NOMO-1 treated with dmso at 0.1 percent for 144 hours (cell line): Measurements from ENCODE around the gene KLF1.
A peak's percentile ranks its signal among the peaks of the same experiment; 100 is the strongest.
"Not testable (repeated sequence)": the region's sequence is repeated elsewhere in the genome, so short reads cannot be mapped to it uniquely, and the experiment has no call there.

Experiments
- DNase-seq: peaks from one replicate; lab custom pipeline; 2025; ENCODE audit not compliant: unreplicated experiment; lab: John Stamatoyannopoulos, UW

The KLF1 gene

DNA sequence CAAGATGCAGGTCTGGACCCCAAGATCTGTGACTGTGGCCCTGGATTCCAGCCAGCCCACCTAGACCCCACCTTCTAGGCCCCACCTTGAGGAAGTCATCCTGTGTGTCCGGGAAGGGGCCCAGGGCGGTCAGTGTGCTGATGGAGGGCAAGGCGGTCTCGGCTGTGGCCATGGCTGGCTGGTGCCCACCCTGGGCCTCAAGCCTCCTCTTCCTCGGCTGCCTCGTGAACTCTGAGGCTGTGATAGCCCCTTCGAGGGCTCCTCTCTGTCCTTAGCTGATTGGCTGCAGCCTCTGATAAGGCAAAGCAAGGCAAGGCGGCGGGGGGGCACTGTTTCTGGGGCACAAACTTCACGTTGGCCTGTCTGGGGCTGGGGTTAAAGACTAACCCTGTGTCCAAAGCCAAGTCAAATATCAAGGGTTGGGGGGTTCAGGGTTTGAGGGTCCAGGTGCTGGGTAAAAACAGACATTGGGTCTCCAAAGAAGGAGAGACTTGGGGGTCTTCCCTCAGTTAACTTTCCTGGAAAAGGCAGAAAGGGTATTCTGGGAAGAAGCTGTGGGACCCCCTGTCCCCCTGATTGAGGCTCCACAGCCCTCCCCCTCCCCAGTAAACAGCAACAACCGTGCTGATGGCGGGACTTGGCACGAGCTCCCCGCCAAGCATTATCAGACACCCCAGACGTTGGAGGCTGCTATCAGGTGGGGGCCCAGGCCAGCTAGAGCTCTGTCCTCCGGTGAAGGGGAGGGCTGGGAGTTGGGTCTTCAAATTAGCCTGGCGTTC, at the start of gene KLF1:
TSS of gene KLF1 (minus strand) at position 233 of the 779 bp plus-strand sequence. CDS start at position 172, 61 bp downstream.
- no peak for DNase-seq

- DNase-seq: no peak
Measured at GRCh38 chr19:12936582-12936981, 49.6 kb upstream of the KLF1 start.

GRCh38 chr19:12935071-12935470, 48.1 kb upstream of the KLF1 start:
- DNase-seq: no peak

DNA sequence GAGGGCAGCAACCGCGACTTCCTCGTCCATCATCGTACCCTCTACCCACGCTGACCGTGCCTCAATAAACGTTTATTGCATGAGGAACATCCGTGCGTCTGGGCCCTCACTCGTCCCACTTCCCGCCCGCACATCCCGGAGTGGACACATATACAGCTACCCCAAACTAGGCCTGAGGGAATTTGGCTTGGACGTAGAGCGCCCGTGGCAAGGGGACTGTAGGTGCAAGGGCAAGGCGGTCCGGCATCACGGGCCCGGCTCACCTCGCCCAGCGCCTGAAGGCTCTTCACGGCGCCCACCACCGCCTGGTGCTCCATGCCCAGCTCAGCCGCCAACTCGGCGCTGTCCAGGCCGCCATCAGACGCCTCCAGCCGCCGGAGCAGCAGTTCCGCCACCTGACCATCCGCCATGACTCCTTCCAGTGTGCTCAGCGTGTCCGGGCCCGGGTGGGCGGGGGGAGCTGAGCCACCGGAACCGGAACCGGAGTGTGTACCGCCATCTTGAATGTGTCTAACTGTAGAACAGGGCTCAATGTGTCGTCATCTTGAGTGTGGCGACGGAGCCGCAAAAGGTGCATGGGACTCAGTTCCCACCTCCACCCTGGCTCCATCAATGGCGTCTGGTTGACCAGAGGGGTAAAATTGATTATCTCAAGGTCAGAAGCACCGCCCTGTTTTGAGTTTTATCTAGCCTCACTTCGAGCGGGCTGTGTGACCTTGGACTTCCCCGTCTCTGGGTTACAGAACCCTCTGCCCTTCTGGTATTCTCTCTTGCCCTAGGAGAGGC, 46.5 kb upstream of the KLF1 start, which contains the start of gene FARSA:
TSS of gene FARSA (minus strand) at position 425 of the 786 bp plus-strand sequence. CDS start at position 410, 15 bp downstream.
- peak; percentile 88 for DNase-seq

- no peak for DNase-seq
Measured at GRCh38 chr19:12932392-12933286, 45.6 kb upstream of the KLF1 start.

- DNase-seq: no peak
Measured at GRCh38 chr19:12930002-12930645, 43.1 kb upstream of the KLF1 start.

GRCh38 chr19:12924621-12925310, 37.8 kb upstream of the KLF1 start:
- no peak for DNase-seq

DNA sequence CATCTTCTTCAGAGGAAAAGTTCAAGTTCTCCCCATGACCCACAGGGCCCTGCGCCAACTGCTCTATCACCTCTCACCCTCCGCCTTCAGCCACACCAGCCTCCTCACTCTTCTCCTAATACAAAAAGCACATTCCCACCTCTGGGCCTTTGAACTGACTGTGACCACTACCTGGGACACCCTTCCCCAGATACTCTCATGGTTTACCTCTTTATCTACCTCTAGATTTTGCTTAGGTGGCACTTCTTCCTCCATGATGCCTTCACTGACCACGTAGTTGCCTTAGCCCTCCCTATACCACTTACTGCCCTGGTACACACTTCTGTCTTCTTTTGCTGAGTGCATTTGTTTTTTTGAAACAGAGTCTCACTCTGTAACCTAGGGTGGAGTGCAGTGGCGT, 36.0 kb upstream of the KLF1 start:
- no peak for DNase-seq

GRCh38 chr19:12921047-12921446, 34.0 kb upstream of the KLF1 start:
- DNase-seq: no peak

DNA sequence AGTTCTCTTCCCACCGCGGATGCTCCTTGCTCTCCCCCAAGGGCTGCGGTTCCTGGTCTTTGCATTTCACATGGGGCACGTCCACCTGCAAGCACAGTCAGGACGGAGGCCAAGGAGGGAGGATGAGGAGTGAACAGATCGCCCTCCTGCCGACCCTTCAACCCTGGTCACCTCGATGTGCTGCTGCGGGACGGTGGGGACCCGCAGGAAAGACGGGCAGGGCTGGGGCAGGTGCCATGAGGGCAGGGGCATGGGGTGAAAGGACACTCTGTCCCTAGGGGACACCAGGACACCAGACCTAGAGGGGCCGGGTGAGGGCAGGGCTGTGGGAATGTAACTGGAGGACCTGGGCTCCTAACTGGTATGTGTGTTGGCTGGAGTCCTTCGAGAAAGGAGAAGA, 31.3 kb upstream of the KLF1 start:
- no peak for DNase-seq

DNA sequence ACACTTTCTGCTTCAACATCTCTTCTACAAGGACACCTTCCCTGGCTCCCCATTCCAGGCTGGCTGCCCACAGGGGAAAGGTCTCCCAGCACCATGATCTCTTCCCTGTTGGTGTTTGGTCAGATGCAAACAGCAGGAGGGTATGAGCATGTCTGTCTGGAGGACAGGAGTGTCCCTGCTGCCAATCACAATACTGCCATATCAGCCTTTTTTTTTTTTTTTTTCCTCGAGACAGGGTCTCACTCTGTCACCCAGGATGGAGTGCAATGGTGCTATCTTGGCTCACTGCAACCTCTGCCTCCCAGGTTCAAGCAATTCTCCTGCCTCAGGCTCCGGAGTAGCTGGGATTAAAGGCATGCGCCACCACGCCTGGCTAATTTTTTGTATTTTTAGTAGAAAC, 28.9 kb upstream of the KLF1 start:
- not testable (repeated sequence) for DNase-seq

DNA sequence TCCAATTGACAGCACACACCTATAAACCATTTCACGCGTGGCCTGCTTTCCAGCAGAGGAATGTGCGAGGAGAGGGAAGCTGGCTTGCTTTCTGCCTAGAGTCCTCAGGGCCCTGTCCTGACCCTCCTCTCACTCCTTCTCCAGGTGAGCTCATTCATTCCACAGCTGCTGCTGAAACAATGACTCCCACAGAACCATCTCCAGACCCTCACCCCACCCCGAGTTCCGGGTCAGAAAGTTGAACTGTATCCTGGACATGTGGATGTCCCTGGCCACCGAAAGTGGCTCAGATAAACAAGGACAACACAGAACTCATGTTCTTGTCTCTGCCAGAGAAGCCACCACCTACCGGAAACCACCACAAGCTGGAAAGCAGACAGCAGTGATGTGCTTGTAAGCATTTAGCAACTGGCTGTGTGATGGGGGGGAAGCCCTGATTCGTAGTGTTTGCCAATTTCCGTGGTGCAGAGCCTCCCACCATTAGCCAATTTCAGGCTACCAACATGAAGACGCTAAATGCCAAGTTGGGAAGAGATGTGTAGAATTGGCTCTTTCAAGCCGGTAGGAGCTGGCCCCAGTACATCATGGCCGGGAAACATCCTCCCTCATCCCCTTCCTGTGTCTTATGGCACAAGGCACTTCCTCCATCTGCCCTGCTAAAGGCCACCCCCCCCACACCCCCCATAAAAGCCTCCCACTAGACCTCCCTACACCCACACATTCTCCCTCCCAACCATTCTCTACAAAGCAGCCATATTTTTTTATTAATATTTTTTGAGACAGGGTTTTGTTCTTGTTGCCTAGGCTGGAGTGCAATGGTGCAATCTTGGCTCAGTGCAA, 27.1 kb upstream of the KLF1 start:
- DNase-seq: peak; percentile 37

DNA sequence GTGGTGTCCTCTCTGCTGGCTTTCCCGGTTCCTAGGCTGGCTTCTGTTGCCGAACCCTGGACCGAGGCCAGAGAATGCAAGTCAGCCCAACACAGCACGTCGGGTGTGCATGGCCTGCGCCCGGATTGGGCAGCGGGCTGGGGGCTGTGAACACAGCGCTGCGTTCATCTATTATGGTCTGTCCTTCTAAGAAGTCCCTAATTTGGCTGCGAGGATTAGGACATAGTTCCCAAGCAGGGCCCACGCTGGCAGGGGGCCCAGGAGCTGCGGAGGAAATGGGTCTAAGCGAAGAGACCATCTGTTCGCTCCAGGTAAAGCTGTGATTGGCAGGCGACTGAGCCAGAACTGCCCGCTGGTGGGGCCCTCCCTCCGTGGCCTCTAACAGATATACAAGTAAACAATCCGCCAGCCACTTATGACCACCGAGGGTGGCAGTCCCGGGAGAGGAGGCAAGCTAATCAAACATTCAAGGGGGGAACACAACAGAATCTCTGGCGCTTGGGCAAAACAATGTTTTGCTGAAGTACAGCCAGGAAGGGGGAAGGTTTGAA, 26.1 kb upstream of the KLF1 start:
- no peak for DNase-seq

DNA sequence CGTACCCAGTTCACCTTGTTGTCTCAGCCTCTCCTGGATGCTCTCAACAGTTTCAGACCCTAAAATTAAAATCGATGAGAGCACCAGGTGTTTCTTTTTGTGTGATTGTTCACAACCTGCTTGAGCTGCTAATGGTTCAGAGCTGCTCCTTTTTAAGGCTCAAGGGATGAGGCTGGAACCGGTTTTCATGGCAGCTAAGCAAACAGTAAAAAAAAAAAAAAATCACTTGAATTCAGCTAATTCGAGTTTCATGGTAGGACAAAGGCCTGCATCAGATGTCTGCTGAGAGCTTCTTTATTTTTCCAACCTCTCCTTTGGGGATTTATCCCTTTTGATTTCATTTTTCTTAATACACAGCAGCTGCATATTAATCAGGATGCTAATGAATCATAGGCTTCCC, 25.6 kb upstream of the KLF1 start:
- no peak for DNase-seq

- no peak for DNase-seq
Measured at GRCh38 chr19:12907166-12907565, 20.2 kb upstream of the KLF1 start.

GRCh38 chr19:12899891-12900518, 13.0 kb upstream of the KLF1 start:
- no peak for DNase-seq

DNA sequence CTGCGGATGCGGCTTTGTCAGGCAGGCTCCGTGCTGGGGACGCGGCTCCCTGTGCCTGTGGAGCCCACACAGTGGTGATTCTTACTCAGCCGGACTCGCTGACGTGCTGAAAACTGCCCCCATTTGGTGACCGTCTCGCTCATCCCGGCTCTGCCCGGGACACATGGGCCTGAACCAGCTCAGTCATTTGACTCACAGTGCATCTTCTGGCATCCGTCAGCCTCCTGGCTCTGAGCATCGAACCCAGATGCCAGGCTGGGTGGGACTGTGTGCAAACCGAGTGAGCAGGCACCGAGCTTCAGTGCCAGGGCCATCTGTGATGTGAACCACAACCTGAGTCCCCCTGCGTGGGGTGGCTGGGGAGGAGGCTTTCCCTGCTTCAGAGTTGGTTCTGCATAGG, 9.5 kb upstream of the KLF1 start:
- no peak for DNase-seq

GRCh38 chr19:12893582-12893981, 6.6 kb upstream of the KLF1 start:
- no peak for DNase-seq
